Transverse colon (tissue), 4 donors: Measurements from ENCODE around the gene SMAP1. TPM values are rescaled to one million over a fixed set of nuclear protein-coding genes. Genes with fewer than 3 reads are reported as not detected.

Experiments
- DNase-seq: peaks from one replicate; pipeline ENCODE4 v3.0.0-alpha.2; 2019
- H3K27ac ChIP-seq, 4 donors: fragments of 200-600 bp; sonication (generic); 2 replicates each; pipeline ENCODE4 v1.5.1; 2016 to 2018; ENCODE audit warnings: inconsistent platforms in 4 of 4
- H3K27me3 ChIP-seq: fragments of 200-600 bp; sonication (generic); 2 replicates; pipeline ENCODE4 v1.5.1; 2017; ENCODE audit warnings: inconsistent platforms
- H3K36me3 ChIP-seq, 4 donors: fragments of 200-600 bp; sonication (generic); 2 replicates each; pipeline ENCODE4 v1.5.1; 2017 to 2019; ENCODE audit warnings: inconsistent platforms in 4 of 4
- H3K4me1 ChIP-seq, 4 donors: fragments of 200-600 bp; sonication (generic); 2 replicates each; pipeline ENCODE4 v1.5.1; 2017 to 2020; ENCODE audit warnings: inconsistent platforms in 4 of 4
- H3K4me3 ChIP-seq, 4 donors: fragments of 200-600 bp; sonication (generic); 1 replicate in 1 of 4; 2 replicates in 3 of 4; pipeline versions ENCODE4 v1.5.1 to v1.6.1; 2017 to 2019; ENCODE audit warnings: inconsistent platforms in 4 of 4
- H3K9me3 ChIP-seq, 2 donors: fragments of 200-600 bp; sonication (generic); 2 replicates each; pipeline ENCODE4 v1.5.1; 2017 to 2019; ENCODE audit warnings: inconsistent platforms in 2 of 2
- CTCF ChIP-seq, 5 experiments: fragments of 200-600 bp in 3 of 5; fragments of 450-650 bp in 2 of 5; sonication (generic) in 3 of 5; IDR thresholded peaks; 1 replicate in 2 of 5; 2 replicates in 3 of 5; pipeline ENCODE4 v1.5.1; 2016 to 2017; ENCODE audit warnings: antibody characterized with exemption in 5 of 5, inconsistent platforms in 3 of 5, mild to moderate bottlenecking in 2 of 5, moderate library complexity in 1 of 5
- EP300 ChIP-seq: sonication (generic); formaldehyde crosslinking; IDR thresholded peaks from one replicate; pipeline ENCODE4 v1.6.1; 2017; ENCODE audit warnings: antibody characterized with exemption, low read depth
- POLR2A ChIP-seq: fragments of 450-650 bp; IDR thresholded peaks from one replicate; pipeline ENCODE4 v1.6.1; 2016; ENCODE audit warnings: antibody characterized with exemption, mild to moderate bottlenecking, moderate library complexity
- POLR2AphosphoS5 ChIP-seq, 3 donors: sonication (generic); formaldehyde crosslinking; IDR thresholded peaks; one replicate each; pipeline ENCODE4 v1.6.1; 2016; ENCODE audit warnings: antibody characterized with exemption in 3 of 3
- WGBS, 2 donors: methylation state at CpG; one replicate each; pipeline ENCODE4 v1.1.5; 2018; ENCODE audit warnings: low coverage in 1 of 2; 5-methylcytosine and 5-hydroxymethylcytosine counted together
- in situ Hi-C, 4 donors: fragments of 200-750 bp; cut with MboI; loops; one replicate each; pipeline versions ENCODE4 v1.15.0 to v1.15.1; 2017; ENCODE audit warnings: low sequenced_read_pairs in 3 of 4, low pct_ligation_motif_present in 1 of 4, low pct_unique_long_range_greater_than_20kb in 1 of 4
- intact Hi-C: fragments of 100-400 bp; cut with DNase I; formaldehyde crosslinking; loops from one replicate; pipeline ENCODE4 v1.15.1; 2023; ENCODE audit warnings: low total_unique reads
- total RNA-seq, 4 donors: library from RNA; depleted of rRNA; stranded (reverse); fragments of >200 nt; gene quantifications; one replicate each; pipeline ENCODE4 v1.1.0, GENCODE V29; 2016

SMAP1 gene
- total RNA-seq, 4 donors from 2014 or later, result 10.3 to 49.3 (median 35.3) TPM

GRCh38 chr6:70838907-70839285, 171.2 kb downstream of the SMAP1 start:
- Histone ChIP-seq H3K36me3 (peaks cover 0 to 6% (median 0%) of the 10 kb centered on the region in 4 donors), H3K4me1 (peaks cover 0 to under 1% (median 0%) of the 10 kb centered on the region in 4 donors), H3K4me3 (no peak overlapping the region), H3K9me3 (no peaks in the 10 kb centered on the region), H3K27me3 (no peaks in the 10 kb centered on the region), H3K27ac (no peak overlapping the region)
- WGBS, 2 donors, result 83 to 88% methylated on average over 2 of the region's 2 CpGs
- in situ Hi-C loops (no loop called here), intact Hi-C loops (no loop called here)
- TF ChIP-seq EP300 (no peak), POLR2AphosphoS5 (IDR thresholded peaks at IDR 0.05) (no peak), CTCF (IDR thresholded peaks at IDR 0.05) (no peak), POLR2A (no peak)
- DNase-seq, result no peak

DNA sequence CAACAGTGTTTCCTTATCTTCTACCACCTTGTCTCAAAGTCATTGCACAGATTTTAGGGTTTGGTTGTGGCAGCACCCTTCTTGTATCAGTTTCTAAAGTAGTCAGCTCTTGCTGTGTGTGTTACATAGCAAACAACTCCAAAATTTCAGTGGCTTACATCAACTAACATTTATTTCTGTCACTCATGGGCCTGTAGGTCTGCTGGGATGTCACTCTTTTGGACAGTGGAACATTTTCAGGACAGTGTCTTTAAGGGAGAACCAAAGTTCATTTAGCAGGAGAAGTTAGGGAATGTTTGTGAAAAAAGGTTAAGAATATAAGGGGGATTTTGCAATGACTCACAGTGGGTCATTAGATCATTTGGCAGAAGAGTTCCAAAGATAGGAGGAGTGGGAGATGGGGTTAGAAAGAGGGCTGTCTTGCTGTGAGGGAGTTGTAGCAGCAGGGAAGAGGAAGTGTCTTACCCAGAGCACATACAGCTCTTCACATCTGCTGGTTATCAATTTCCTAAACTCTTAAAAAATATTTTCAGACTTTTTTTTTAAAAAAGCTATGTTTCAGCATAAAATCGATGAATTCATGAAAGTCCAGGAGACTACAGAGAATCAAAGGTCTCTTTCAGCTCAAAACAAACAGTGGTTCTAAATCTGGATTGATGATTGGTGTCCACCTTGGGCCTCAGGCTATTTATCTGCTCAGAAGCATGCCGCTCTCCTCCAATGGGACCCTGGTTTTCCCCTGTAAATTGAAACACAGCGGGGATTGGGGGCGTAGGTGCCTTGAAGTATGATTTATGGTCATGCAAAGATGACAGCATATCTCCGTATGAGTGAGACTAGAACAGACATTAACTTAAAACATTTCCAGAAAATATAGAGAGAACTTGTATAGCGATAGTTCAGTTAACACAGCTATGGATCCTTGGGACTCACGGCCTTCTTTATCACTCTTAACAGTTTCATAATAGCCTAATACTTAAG, 171.9 kb downstream of the SMAP1 start:
- whole genome bisulfite sequencing, 2 donors, result 90 to 97% methylated on average over 7 of the region's 7 CpGs
- intact Hi-C loops (no loop called here), in situ Hi-C loops (no loop called here)
- Histone ChIP-seq H3K4me3 (no peak overlapping the region), H3K4me1 (no peaks in the 10 kb centered on the region), H3K36me3 (peaks cover 0 to 6% (median 0%) of the 10 kb centered on the region in 4 donors), H3K9me3 (no peaks in the 10 kb centered on the region), H3K27ac (no peak overlapping the region), H3K27me3 (no peaks in the 10 kb centered on the region)
- no peak for DNase-seq
- TF ChIP-seq POLR2A (no peak), EP300 (no peak), CTCF (IDR thresholded peaks at IDR 0.05) (no peak), POLR2AphosphoS5 (IDR thresholded peaks at IDR 0.05) (no peak)

GRCh38 chr6:70841112-70841511, 173.4 kb downstream of the SMAP1 start:
- H3K4me1 ChIP-seq, result no peaks in the 10 kb centered on the region
- H3K27ac ChIP-seq, result no peak overlapping the region
- DNase-seq, result no peak
- TF ChIP-seq POLR2A (no peak), EP300 (no peak), CTCF (IDR thresholded peaks at IDR 0.05) (no peak), POLR2AphosphoS5 (IDR thresholded peaks at IDR 0.05) (no peak)
- peaks cover 0 to 6% (median 0%) of the 10 kb centered on the region in 4 donors for H3K36me3 ChIP-seq
- in situ Hi-C loops (no loop called here), intact Hi-C loops (no loop called here)
- H3K9me3 ChIP-seq, result no peaks in the 10 kb centered on the region
- no peak overlapping the region for H3K4me3 ChIP-seq
- 93 to 98% methylated on average over 6 to 8 of the region's 8 CpGs for WGBS, 2 donors
- H3K27me3 ChIP-seq, result no peaks in the 10 kb centered on the region

- in situ Hi-C loops (no loop called here), intact Hi-C loops (no loop called here)
- TF ChIP-seq POLR2AphosphoS5 (IDR thresholded peaks at IDR 0.05), result no peak
- no peak for TF ChIP-seq POLR2A
- TF ChIP-seq CTCF (IDR thresholded peaks at IDR 0.05), result no peak
- no peak for TF ChIP-seq EP300
- DNase-seq, result no peak
- Histone ChIP-seq H3K27me3 (no peaks in the 10 kb centered on the region), H3K9me3 (no peaks in the 10 kb centered on the region), H3K36me3 (no peaks in the 10 kb centered on the region), H3K4me3 (no peak overlapping the region), H3K4me1 (no peaks in the 10 kb centered on the region), H3K27ac (no peak overlapping the region)
- 95 to 96% methylated on average over 6 to 8 of the region's 8 CpGs for WGBS, 2 donors
These were observed 174.9 kb downstream of the SMAP1 start for GRCh38 chr6:70842541-70842940.
